Measurements from ENCODE around the gene YIPF7.

The YIPF7 gene

DNA sequence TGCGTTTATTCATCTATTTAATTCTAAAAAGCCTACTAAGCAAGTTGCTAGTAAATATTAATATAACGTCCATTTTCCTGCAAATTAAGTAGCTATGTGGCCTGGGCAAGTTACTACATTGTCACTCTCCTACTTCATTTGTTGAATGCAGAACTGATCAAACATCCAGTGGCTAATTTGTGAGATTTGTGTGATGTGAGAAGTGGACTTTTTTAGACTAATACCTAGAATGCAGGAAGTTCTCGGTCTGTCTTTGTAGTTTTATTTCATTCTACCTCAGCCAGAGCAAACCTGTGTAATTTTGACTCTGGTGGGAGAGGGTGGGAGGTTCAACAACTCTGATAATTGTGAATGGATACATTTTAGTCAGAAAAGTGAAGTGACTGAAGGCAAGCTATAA, 27.6 kb upstream of the YIPF7 start:
- POLR2A ChIA-PET, result interaction anchor here (2.2 kb wide), 1 partner anchor 47 kb away, joined by 16 read pairs; the partner anchor contains the start of gene GNPDA2
- TF ChIP-seq, protein P1, sequence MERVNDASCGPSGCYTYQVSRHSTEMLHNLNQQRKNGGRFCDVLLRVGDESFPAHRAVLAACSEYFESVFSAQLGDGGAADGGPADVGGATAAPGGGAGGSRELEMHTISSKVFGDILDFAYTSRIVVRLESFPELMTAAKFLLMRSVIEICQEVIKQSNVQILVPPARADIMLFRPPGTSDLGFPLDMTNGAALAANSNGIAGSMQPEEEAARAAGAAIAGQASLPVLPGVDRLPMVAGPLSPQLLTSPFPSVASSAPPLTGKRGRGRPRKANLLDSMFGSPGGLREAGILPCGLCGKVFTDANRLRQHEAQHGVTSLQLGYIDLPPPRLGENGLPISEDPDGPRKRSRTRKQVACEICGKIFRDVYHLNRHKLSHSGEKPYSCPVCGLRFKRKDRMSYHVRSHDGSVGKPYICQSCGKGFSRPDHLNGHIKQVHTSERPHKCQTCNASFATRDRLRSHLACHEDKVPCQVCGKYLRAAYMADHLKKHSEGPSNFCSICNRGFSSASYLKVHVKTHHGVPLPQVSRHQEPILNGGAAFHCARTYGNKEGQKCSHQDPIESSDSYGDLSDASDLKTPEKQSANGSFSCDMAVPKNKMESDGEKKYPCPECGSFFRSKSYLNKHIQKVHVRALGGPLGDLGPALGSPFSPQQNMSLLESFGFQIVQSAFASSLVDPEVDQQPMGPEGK (tag by site-specific recombination; IDR thresholded peaks at IDR 0.05), result no peak
- TF ChIP-seq ZNF529 (tag by site-specific recombination; IDR thresholded peaks at IDR 0.05; ENCODE audit: insufficient replicate concordance) (no peak), YY1 (tag by site-specific recombination; IDR thresholded peaks at IDR 0.05) (no peak), PRDM1 (tag by site-specific recombination; IDR thresholded peaks at IDR 0.05) (no peak), ZNF530 (tag by site-specific recombination; IDR thresholded peaks at IDR 0.05; ENCODE audit: low read depth) (no peak), ZNF114 (tag by site-specific recombination; IDR thresholded peaks at IDR 0.05) (no peak), ZNF776 (tag by site-specific recombination; IDR thresholded peaks at IDR 0.05; ENCODE audit: borderline replicate concordance) (no peak), ZNF768 (tag by site-specific recombination; IDR thresholded peaks at IDR 0.05) (no peak), KLF8 (tag by site-specific recombination; IDR thresholded peaks at IDR 0.05) (no peak), ZNF324 (tag by site-specific recombination; IDR thresholded peaks at IDR 0.05) (no peak), MZF1 (tag by site-specific recombination; IDR thresholded peaks at IDR 0.05; ENCODE audit: borderline replicate concordance) (no peak), ZSCAN16 (tag by site-specific recombination; IDR thresholded peaks at IDR 0.05) (no peak), ZFP69B (tag by site-specific recombination; IDR thresholded peaks at IDR 0.05) (no peak), ZNF10 (tag by site-specific recombination; IDR thresholded peaks at IDR 0.05) (no peak), MYNN (tag by site-specific recombination; IDR thresholded peaks at IDR 0.05; ENCODE audit: borderline replicate concordance) (no peak), ZNF48 (tag by site-specific recombination; IDR thresholded peaks at IDR 0.05) (no peak)
- TF ChIP-seq, protein P2, sequence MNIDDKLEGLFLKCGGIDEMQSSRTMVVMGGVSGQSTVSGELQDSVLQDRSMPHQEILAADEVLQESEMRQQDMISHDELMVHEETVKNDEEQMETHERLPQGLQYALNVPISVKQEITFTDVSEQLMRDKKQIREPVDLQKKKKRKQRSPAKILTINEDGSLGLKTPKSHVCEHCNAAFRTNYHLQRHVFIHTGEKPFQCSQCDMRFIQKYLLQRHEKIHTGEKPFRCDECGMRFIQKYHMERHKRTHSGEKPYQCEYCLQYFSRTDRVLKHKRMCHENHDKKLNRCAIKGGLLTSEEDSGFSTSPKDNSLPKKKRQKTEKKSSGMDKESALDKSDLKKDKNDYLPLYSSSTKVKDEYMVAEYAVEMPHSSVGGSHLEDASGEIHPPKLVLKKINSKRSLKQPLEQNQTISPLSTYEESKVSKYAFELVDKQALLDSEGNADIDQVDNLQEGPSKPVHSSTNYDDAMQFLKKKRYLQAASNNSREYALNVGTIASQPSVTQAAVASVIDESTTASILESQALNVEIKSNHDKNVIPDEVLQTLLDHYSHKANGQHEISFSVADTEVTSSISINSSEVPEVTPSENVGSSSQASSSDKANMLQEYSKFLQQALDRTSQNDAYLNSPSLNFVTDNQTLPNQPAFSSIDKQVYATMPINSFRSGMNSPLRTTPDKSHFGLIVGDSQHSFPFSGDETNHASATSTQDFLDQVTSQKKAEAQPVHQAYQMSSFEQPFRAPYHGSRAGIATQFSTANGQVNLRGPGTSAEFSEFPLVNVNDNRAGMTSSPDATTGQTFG (tag by site-specific recombination; IDR thresholded peaks at IDR 0.05; ENCODE audit: borderline replicate concordance), result no peak
- TF ChIP-seq, protein P3, sequence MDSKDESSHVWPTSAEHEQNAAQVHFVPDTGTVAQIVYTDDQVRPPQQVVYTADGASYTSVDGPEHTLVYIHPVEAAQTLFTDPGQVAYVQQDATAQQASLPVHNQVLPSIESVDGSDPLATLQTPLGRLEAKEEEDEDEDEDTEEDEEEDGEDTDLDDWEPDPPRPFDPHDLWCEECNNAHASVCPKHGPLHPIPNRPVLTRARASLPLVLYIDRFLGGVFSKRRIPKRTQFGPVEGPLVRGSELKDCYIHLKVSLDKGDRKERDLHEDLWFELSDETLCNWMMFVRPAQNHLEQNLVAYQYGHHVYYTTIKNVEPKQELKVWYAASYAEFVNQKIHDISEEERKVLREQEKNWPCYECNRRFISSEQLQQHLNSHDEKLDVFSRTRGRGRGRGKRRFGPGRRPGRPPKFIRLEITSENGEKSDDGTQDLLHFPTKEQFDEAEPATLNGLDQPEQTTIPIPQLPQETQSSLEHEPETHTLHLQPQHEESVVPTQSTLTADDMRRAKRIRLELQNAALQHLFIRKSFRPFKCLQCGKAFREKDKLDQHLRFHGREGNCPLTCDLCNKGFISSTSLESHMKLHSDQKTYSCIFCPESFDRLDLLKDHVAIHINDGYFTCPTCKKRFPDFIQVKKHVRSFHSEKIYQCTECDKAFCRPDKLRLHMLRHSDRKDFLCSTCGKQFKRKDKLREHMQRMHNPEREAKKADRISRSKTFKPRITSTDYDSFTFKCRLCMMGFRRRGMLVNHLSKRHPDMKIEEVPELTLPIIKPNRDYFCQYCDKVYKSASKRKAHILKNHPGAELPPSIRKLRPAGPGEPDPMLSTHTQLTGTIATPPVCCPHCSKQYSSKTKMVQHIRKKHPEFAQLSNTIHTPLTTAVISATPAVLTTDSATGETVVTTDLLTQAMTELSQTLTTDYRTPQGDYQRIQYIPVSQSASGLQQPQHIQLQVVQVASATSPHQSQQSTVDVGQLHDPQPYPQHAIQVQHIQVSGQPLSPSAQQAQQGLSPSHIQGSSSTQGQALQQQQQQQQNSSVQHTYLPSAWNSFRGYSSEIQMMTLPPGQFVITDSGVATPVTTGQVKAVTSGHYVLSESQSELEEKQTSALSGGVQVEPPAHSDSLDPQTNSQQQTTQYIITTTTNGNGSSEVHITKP (tag by site-specific recombination; IDR thresholded peaks at IDR 0.05), result no peak
- TF ChIP-seq, protein P4, sequence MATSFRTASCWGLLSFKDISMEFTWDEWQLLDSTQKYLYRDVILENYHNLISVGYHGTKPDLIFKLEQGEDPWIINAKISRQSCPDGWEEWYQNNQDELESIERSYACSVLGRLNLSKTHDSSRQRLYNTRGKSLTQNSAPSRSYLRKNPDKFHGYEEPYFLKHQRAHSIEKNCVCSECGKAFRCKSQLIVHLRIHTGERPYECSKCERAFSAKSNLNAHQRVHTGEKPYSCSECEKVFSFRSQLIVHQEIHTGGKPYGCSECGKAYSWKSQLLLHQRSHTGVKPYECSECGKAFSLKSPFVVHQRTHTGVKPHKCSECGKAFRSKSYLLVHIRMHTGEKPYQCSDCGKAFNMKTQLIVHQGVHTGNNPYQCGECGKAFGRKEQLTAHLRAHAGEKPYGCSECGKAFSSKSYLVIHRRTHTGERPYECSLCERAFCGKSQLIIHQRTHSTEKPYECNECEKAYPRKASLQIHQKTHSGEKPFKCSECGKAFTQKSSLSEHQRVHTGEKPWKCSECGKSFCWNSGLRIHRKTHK (tag by site-specific recombination; IDR thresholded peaks at IDR 0.05), result no peak
- CTCF ChIA-PET, result no interaction called here
- no peaks in the 10 kb centered on the region for H3K4me1 ChIP-seq (ENCODE audit: control insufficient read depth, insufficient read depth, low read length)
- no peaks in the 10 kb centered on the region for H3K9me3 ChIP-seq (ENCODE audit: control insufficient read depth, insufficient read depth, low read depth, low read length)
- no peak overlapping the region for H3K27ac ChIP-seq (ENCODE audit: extremely low read depth, low read depth, low read length)
- peaks cover 7 to 32% of the 10 kb centered on the region in 2 experiments; a peak in 2 of 3 replicates for H3K36me3 ChIP-seq (ENCODE audit: control insufficient read depth in 2 of 2, insufficient read depth in 1 of 2, low read length in 2 of 2)
- peak overlapping the region; percentile 84 for H3K4me3 ChIP-seq (ENCODE audit: low read depth, low read length)
